Measurements from ENCODE around the gene SYTL1. TPM values are rescaled to one million over a fixed set of nuclear protein-coding genes. Genes with fewer than 3 reads are reported as not detected.

SYTL1 gene
- total and polyA plus RNA-seq, 9 of the 15 experiments (the other 6 are each of a cell fraction or from before 2014, with no cell fraction given), result 0.04 to 9.3 (median 1.7) TPM

GRCh38 chr1:27403065-27403726, 61.4 kb downstream of the SYTL1 start (continued):
- TF ChIP-seq ZBTB33 (CRISPR knock-in tag; IDR thresholded peaks at IDR 0.05) (peak; percentile 53), RAD21 (CRISPR knock-in tag; conservative IDR thresholded peaks at IDR 0.05 in 1 of 2, IDR thresholded peaks at IDR 0.05 in 1 of 2) (peak; percentile 9 to 57; a peak in 2 of 4 replicates), E2F8 (IDR thresholded peaks at IDR 0.05; ENCODE audit: low read depth, partially characterized antibody) (peak; percentile 12), PML (IDR thresholded peaks at IDR 0.05; ENCODE audit: low read length) (peak; percentile 45; the same call in 1 of the 2 replicates), SRSF1 (IDR thresholded peaks at IDR 0.05; ENCODE audit: low read depth, low read length) (no peak), SREBF2 (CRISPR knock-in tag; IDR thresholded peaks at IDR 0.05) (no peak), SUPT5H (IDR thresholded peaks at IDR 0.05) (no peak), TFAP4 (CRISPR knock-in tag; IDR thresholded peaks at IDR 0.05; ENCODE audit: borderline replicate concordance) (no peak), ZNF224 (CRISPR knock-in tag; IDR thresholded peaks at IDR 0.05) (no peak), NRF1 (conservative IDR thresholded peaks at IDR 0.05 in 1 of 2, IDR thresholded peaks at IDR 0.05 in 1 of 2) (peak in 1 of 2 experiments; percentile 20; a peak in 1 of 4 replicates), REST (IDR thresholded peaks at IDR 0.05; ENCODE audit: borderline replicate concordance) (peak; percentile 31; the same call in 1 of the 2 replicates), REST (CRISPR knock-in tag; IDR thresholded peaks at IDR 0.05; ENCODE audit: low read depth) (no peak), CBX1 (IDR thresholded peaks at IDR 0.05; ENCODE audit: low read depth) (no peak)

Measured in K562 (cell line).